ENCODE data around the gene FAM3C. TPM values are rescaled to one million over a fixed set of nuclear protein-coding genes. Genes with fewer than 3 reads are reported as not detected.
"Not testable (repeated sequence)": the region's sequence is repeated elsewhere in the genome, so short reads cannot be mapped to it uniquely, and the experiment has no call there.

Gene FAM3C
- total RNA-seq, 2 donors from 2014 or later, result 46.3 to 57.7 TPM

DNA sequence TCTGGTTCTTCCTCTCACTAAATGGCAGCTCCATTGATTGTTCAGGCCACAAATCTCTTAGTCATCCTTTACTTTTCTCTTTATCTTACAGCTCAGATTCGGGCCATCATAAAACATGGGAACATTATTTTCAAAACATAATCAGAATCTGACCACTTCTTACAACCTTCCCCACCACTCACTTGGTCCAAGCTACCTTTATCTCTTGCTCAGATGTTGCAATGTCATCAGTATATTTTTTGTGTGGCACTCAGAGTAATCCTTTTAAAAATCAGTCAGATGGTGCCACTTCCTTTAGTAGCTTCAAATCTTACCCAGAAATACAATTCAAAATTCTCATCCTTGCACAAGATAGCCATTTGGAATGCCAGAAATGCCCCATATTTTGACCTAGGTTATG, 34.5 kb upstream of the FAM3C start:
- Histone ChIP-seq H3K9me3 (no peaks in the 10 kb centered on the region), H3K27ac (no peak overlapping the region), H3K9ac (ENCODE audit: low read depth in 2 of 2, low read length in 2 of 2) (no peak overlapping the region), H3K27me3 (no peaks in the 10 kb centered on the region), H3K4me1 (no peaks in the 10 kb centered on the region), H3K4me3 (no peak overlapping the region), H3K36me3 (no peaks in the 10 kb centered on the region)
- DNase-seq, result no peak
- TF ChIP-seq, protein P1, sequence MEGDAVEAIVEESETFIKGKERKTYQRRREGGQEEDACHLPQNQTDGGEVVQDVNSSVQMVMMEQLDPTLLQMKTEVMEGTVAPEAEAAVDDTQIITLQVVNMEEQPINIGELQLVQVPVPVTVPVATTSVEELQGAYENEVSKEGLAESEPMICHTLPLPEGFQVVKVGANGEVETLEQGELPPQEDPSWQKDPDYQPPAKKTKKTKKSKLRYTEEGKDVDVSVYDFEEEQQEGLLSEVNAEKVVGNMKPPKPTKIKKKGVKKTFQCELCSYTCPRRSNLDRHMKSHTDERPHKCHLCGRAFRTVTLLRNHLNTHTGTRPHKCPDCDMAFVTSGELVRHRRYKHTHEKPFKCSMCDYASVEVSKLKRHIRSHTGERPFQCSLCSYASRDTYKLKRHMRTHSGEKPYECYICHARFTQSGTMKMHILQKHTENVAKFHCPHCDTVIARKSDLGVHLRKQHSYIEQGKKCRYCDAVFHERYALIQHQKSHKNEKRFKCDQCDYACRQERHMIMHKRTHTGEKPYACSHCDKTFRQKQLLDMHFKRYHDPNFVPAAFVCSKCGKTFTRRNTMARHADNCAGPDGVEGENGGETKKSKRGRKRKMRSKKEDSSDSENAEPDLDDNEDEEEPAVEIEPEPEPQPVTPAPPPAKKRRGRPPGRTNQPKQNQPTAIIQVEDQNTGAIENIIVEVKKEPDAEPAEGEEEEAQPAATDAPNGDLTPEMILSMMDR (IDR thresholded peaks at IDR 0.05), result no peak
- intact Hi-C loops (cut with DNase I), result no loop called here

DNA sequence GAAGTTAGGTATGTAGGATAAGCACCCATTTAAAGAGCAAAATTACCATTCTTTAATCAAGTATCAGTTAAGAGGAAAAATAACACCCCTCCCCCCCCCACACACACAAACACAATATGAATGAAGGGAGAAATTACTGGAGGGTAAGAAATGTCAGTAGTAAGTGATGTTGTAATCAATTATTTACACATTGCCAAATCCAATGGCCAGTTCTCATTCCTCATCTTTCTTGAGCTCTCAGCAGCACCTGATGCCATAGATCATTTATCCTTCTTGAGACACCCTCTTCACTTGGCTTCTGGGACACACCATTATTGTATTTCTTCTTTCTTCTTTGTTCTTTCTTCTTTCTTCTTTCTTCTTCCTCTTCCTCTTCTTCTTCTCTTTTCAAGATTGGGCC, 33.7 kb upstream of the FAM3C start:
- TF ChIP-seq, protein P1 (IDR thresholded peaks at IDR 0.05), result no peak
- intact Hi-C loops (cut with DNase I), result no loop called here
- Histone ChIP-seq H3K9ac (ENCODE audit: low read depth in 2 of 2, low read length in 2 of 2) (no peak overlapping the region), H3K36me3 (no peaks in the 10 kb centered on the region), H3K27ac (no peak overlapping the region), H3K9me3 (no peaks in the 10 kb centered on the region), H3K4me1 (no peaks in the 10 kb centered on the region), H3K27me3 (no peaks in the 10 kb centered on the region), H3K4me3 (no peak overlapping the region)
- DNase-seq, result no peak

DNA sequence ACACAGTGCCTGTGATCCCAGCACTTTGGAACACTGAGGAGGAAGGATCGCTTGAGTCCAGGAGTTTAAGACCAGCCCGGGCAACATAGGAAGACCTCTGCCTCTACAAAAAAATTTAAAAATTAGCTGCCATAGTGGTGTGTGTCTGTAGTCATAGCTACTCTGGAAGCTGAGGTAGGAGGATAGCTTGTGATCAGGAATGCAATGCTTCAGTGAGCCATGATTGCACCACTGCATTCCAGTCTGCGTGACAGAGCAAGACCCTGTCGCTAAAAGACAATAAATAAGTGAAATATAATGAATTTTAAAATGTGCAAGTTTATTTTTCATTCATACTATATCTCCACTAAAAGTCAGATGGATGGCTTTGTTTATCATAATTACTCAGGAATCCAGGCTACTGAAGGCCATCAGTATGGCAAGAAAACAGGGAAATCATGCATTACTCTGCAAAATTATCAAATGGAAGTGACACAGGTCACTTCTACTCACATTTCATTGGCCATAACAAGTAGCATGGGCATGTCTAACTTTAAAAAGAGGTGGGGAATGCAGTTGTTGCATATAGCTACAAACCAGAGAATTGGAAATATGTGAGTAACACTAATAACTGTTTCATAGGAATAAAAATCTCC, 32.9 kb upstream of the FAM3C start:
- DNase-seq, result no peak
- Histone ChIP-seq H3K27me3 (no peaks in the 10 kb centered on the region), H3K9ac (ENCODE audit: low read depth in 2 of 2, low read length in 2 of 2) (no peak overlapping the region), H3K4me3 (no peak overlapping the region), H3K36me3 (no peaks in the 10 kb centered on the region), H3K4me1 (no peaks in the 10 kb centered on the region), H3K9me3 (no peaks in the 10 kb centered on the region), H3K27ac (no peak overlapping the region)
- TF ChIP-seq, protein P1 (IDR thresholded peaks at IDR 0.05), result no peak
- intact Hi-C loops (cut with DNase I), result no loop called here

DNA sequence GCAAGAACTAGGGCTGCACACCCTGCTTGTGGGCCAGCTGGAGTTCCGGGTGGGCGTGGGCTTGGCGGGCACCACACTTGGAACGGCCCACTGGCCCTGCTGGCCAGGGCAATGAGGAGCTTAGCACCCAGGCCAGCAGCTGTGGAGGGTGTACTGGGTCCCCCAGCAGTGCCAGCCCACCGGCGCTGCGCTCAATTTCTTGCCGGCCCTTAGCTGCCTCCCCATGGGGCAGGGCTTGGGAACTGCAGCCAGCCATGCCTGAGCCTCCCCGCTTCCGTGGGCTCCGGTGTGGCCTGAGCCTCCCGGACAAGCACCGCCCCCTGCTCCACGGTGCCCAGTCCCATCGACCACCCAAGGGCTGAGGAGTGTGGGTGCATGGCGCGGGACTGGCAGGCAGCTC, 25.6 kb upstream of the FAM3C start:
- H3K4me3 ChIP-seq; H3K36me3 ChIP-seq; H3K27ac ChIP-seq; H3K4me1 ChIP-seq; H3K9me3 ChIP-seq; intact Hi-C loops (cut with DNase I); H3K27me3 ChIP-seq; DNase-seq; H3K9ac ChIP-seq (ENCODE audit: low read depth in 2 of 2, low read length in 2 of 2): not testable (repeated sequence)

DNA sequence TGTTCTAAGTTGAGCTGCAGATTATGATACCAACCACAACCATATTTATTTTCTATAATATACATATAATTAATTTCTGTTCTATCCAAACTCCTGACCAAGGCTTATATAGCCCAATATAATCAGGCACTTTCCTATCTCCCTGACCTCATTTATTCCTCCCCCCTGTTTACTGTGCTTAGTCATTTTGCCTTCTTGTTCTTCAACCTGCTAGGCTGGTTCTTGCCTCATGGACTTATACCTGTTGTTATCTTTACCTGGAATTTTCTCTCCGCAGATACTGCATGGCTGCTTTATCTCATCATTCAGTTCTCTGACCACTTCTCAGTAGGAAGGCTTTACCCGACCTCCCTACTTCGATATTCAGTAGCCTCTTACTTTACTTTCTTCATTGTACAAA, 24.9 kb upstream of the FAM3C start:
- Histone ChIP-seq H3K4me3 (no peak overlapping the region), H3K4me1 (no peaks in the 10 kb centered on the region), H3K27ac (peak overlapping the region; percentile 22), H3K9ac (ENCODE audit: low read depth in 2 of 2, low read length in 2 of 2) (no peak overlapping the region), H3K9me3 (no peaks in the 10 kb centered on the region), H3K36me3 (no peaks in the 10 kb centered on the region), H3K27me3 (no peaks in the 10 kb centered on the region)
- DNase-seq, result peak; percentile 38
- TF ChIP-seq, protein P1 (IDR thresholded peaks at IDR 0.05), result no peak
- intact Hi-C loops (cut with DNase I), result no loop called here

DNA sequence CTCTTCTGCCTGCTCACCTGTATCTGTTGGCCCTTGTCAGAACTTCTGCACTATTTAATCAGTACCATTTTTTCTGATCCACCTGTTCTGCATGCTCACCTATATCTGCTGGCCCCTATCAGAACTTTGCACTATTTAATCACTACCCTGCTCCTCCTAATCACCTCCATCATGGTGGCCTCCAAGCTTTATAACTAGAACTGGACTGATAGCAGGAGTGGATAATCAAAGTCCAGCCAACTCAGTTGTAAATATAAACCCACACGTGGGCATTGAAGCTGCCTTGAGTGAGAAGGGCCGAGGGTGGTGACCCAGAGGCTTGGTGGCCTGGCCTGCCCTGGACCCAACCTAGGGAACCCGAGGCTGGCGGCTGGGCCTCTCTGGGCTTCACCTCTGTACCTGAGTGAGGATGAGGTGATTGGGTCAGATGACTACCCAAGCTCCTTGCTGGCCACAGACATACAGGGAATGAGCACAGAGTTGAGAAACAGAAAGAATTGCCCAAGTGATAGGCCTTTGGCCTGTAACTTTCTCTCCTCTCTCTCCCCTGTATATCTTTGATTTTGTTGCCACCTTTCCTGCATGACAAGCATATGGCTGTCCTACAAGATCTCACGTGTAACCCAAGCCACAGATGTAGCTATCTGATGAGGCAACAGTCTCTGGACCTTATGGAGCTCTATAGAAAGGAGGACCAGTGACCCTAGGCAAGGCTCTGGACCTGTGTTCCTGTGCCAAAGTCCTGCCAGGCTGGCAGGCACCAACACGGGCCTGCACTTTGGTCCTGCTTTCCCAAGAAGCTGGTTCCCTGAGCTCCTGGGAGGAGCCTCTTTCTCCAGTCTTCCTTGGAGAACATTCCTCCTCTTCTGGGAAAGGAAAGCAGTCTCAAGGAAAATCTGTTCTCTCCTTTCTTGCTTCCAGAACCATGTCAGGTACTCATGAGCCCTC, 23.4 kb upstream of the FAM3C start:
- Histone ChIP-seq H3K27me3 (no peaks in the 10 kb centered on the region), H3K4me3 (no peak overlapping the region), H3K36me3 (no peaks in the 10 kb centered on the region), H3K9me3 (no peaks in the 10 kb centered on the region), H3K9ac (ENCODE audit: low read depth in 2 of 2, low read length in 2 of 2) (no peak overlapping the region), H3K27ac (no peak overlapping the region), H3K4me1 (no peaks in the 10 kb centered on the region)
- DNase-seq, result peak; percentile 37
- TF ChIP-seq, protein P1 (IDR thresholded peaks at IDR 0.05), result no peak
- intact Hi-C loops (cut with DNase I), result no loop called here
